Activated CD8-positive, alpha-beta memory T cell treated with anti-CD3 and anti-CD28 coated beads for 24 hours (primary cell): Measurements from ENCODE around the gene NOSIP.
A peak's percentile ranks its signal among the peaks of the same experiment; 100 is the strongest.

ENCODE experiments used
- DNase-seq: peaks from one replicate; pipeline ENCODE4 v3.0.0-alpha.2; 2020

NOSIP gene

DNA sequence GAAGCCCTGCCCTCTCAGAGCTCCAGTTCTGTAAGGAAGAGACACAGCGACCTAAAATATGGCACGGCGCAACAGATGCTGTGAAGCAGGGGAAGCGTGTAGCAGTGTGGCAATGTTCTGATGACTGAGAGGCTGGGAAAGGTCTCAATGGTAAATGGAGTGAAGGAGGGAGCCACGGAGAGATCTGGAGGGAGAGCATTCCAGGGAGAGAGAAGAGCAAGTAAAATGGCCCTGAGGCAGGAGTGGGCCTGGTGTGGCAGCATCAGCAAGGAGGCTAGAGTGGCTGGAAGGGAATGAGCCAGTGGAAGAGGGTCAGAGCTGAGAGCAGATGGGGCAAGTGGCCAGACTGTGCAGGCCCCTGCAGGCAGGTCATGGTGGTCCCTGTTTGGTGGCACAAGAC is 36.2 kb downstream of the NOSIP start:
- no peak for DNase-seq

DNA sequence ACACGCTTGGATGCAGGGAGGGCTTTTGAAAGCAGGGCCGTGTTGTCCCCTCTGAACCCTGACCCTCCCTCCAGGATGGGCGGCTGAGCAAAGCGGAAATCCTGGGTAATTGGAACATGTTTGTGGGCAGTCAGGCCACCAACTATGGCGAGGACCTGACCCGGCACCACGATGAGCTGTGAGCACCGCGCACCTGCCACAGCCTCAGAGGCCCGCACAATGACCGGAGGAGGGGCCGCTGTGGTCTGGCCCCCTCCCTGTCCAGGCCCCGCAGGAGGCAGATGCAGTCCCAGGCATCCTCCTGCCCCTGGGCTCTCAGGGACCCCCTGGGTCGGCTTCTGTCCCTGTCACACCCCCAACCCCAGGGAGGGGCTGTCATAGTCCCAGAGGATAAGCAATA is 37.3 kb downstream of the NOSIP start:
- DNase-seq: no peak

DNA sequence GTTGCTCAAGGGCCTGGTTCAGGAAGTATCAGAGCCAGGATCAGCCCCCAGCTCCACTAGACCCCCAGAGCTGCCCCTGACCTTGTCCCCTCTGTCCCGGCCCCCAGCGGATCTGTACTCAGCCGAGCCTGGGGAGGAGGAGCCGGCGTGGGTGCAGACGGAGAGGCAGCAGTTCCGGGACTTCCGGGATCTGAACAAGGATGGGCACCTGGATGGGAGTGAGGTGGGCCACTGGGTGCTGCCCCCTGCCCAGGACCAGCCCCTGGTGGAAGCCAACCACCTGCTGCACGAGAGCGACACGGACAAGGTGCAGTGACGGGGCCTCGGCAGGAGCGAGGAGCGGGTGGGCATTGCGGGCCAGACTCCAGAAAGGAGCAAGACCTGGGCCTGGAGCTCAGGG is 37.9 kb downstream of the NOSIP start:
- DNase-seq: no peak

DNA sequence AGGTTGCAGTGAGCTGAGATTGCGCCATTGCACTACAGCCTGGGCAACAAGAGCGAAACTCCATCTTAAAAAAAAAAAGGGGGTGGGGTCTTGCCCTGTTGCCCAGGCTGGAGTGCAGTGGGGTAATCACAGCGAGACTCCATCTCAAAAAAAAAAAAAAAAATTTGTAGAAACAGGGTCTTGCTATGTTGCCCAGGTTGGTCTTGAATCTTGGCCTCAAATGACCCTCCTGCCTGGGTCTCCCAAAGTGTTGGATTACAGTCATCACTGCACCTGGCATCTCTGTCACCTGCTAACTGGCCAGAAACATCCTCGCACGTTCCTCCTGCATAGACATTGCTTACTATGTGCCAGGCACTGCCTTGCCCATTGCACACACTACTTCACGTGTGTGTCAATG is 38.4 kb downstream of the NOSIP start:
- no peak for DNase-seq

DNA sequence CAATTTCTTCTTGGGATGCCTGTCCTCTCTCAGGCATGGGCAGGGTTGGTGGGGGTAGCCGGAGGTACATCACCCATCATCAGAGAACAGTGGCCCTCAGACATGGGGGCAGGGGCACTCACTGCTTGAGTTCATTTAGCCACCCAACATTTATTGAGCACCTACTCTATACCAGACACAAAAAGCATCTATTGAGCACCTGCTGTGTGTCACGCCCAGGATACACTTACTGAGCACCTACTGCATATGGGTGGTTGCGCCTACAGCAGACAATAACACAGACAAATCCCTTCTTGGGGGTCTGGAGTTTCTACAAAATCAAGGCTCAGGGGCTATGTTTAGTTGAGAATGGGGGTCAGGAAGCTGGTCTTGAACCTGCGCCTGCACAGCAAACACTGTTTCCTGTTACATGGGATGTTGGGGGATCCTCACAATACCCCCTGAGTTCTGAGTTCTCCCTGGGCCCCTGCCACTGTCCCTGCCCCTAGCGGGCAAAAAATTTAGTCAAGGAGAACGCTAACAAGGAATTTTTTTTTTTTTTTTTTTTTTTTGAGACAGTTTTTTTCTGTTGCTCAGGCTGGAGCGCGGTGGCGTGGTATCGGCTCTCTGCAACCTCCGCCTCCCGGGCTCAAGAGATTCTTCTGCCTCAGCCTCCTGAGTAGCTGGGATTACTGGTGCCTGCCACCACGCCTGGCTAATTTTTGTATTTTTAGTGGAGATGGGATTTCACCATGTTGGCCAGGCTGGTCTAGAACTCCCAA is 41.0 kb downstream of the NOSIP start:
- no peak for DNase-seq

DNA sequence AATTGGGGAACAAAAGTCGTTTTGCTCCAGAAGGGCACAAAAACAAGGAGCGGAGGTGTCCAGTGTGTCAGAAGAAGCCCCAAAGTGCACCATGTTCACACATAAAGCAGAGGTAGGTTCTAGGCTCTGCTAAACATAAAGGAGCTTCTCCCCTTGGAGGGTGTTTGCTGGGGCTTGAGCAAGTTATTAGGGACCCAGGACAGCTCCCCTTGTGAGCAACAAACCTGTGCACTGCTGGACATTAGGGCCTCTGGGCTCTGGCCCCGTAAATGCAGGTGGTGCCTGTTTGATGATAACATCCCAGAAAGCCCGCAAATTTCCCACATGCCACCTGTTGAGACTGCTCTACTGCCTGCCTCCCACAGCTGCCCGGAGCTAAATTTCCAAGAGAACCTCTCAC is 41.7 kb downstream of the NOSIP start:
- no peak for DNase-seq

DNA sequence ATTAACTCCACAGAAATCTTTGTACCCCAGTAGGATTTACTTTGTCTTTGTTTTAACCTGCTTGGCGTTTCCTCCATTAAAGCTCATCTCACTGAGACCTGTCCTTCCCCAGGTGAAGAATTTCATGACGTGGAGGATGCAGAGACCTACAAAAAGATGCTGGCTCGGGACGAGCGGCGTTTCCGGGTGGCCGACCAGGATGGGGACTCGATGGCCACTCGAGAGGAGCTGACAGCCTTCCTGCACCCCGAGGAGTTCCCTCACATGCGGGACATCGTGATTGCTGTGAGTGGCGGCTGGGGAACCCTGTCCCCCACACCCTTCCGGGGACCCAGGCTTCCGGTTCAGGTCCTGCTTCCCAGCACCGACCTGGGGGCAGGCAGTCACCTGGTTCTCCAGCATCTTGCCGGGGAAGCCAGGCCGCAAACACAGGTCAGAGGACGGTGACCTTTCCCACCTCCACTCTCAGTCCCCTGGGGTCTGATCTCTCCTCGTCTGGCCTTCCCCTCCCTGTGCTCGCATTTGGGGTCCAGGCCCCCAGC is 43.4 kb downstream of the NOSIP start:
- DNase-seq: no peak

DNA sequence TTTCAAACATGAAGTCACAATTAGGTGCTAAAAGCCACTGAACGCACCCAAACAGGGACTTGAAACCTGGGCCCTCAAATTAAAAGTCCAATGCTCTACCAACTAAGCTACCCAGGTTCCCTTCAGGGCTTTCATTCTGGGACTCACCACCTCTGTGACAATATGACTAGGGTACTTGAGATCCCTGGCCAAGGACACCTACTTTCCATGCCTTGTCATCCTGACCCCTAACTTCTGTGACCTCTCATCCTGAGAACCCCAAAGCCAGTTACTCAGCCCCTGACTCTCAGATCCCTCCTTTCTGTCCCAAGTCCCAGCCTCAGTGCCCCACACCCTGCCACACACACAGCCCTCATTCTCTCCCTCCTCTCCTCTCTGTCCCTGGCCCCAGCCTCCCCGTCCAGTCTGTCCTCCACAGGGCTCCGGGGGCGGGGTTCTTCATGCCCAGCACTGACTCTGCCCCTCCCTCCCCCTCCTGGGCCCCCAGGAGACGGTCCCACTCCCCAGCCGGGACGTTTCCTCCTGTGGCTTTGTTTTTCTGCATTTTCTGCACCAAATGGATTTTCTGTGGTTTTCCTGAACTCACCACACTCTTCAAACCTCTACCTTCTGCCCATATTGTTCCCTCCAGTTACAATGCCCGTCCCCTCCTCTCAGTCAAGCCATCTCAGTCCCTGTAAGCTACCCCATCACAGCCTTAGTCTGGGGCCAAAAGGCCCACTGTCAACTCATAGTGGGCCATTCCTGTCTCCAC is 45.5 kb downstream of the NOSIP start:
- DNase-seq: no peak

DNA sequence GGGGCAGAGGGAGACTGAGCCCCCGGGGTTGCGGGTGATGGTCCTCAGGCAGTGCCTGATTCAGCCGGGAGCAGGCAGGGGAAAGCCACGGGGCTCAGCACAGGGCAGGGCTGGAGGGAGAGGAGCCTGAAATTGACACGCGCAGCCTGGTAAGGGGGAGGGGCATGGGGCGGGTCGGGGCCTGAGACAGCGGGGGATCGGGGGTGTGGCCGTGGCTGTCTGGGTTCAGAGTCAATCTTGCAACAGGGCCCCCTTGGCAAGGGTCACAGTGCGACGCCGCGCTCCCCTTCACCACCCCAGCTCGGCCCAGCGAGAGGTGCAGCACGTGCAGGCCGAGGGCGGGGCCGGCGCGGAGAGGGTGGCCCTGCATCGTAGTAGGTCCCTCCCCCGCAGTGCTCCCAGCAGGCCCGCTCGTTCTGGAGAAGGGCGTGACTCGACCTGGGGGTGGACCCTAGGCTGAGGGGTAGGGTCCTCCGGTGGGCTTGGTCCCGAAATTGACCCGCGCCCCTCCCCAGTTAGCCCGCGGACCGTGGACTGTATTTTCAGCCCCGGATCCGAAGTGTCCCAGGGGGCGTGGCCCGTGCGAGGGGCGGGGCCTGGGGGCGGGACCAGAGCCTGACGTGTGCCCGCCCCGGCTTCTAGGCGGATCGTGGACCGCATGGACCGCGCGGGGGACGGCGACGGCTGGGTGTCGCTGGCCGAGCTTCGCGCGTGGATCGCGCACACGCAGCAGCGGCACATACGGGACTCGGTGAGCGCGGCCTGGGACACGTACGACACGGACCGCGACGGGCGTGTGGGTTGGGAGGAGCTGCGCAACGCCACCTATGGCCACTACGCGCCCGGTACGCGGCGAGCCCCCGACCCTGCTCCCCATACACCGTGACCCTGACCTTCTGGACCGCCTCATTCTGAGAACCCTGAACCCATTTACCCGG is 46.5 kb downstream of the NOSIP start:
- peak; percentile 98 for DNase-seq

DNA sequence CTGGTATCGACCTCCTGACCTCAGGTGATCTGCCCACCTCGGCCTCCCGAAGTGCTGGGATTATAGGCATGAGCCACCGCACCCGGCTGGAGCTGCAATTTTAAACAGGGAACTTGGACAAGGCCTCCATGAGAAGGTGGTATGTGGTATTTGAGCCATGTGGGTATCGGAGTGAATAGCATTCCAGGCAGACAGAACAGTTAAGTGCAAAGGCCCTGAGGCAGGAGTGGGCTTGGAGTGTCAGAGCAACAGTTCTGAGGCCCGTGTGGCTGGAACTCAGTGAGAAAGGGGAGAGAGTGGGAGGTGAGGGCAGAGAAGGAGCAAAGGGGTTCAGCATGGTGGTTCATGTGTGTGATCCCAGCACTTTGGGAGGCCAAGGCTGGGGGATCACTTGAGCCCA is 49.6 kb downstream of the NOSIP start:
- DNase-seq: no peak

DNA sequence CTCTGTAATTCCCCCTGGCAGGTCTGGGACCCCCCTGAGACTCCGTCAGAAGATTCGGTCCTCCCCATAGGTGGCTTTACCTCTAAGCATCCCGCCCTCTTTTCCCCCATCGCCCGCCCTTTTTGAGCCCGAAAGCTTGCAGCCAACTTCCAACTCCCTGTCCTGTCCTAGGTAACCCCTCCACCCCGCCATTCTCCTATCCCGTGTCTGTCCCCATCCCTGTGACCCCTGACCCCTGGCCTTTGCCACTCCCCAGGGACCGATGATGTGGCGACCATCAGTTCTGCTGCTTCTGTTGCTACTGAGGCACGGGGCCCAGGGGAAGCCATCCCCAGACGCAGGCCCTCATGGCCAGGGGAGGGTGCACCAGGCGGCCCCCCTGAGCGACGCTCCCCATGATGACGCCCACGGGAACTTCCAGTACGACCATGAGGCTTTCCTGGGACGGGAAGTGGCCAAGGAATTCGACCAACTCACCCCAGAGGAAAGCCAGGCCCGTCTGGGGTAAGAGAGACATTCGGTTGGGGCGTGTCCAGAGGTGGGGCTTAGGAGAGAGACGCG is 52.1 kb downstream of the NOSIP start:
- DNase-seq: no peak

DNA sequence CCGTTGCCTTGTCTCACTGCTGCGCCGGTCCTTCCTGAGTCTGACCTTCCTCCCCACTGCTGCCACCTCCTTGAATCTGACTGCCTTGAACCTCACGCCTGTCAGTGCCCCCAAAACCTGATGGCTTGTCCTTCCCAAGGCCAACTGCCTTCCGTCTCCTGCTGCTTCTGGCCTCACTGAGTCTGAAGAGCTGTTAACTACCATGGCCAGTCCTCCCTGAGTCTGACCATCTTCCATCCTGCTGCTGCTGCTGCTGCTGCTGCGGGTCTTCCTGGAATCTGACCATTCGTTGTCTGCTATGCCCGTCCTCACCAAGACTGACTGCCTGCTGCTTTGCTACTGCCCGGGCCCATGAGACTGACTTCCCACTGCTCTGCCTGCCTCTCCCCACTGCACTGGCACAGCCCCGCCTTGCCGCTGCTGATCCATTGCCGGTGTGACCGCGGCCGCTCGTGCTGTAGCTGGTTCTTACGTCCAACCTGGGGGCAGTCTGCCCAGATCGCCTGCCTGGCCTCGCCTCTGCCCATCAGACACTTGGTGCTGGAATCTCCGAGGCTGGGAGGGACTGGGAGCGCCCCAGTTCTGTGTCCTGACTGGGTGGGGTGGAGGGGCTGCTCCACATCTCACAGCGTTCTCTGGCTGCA is 55.4 kb downstream of the NOSIP start:
- DNase-seq: no peak

DNA sequence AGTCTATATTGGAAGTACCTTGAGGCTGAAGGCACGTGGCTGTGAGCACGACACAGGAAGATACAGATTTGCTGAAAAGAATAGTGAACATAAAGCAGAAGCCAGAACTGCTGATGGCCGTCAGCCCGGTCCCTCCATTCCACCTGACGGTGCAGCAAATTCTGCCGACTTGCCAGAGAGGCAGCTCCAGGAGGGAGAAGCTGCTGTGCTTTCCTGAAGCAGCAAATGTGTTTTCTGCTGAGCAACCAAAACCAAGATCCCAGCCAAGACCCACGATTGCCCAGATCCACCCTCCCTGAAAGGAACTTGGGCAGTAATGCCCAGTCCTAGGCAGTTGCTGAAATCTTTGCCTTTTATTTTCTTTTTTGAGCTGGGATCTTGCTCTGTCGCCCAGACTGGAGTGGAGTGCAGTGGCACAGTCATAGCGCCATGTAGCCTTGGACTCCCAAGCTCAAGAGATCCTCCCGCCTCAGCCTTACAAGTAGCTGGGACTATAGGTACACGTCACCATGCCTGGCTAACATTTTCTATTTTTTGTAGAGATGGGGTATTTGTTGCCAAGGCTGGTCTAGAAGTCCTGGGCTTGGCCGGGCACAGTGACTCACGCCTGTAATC is 59.5 kb downstream of the NOSIP start:
- no peak for DNase-seq

DNA sequence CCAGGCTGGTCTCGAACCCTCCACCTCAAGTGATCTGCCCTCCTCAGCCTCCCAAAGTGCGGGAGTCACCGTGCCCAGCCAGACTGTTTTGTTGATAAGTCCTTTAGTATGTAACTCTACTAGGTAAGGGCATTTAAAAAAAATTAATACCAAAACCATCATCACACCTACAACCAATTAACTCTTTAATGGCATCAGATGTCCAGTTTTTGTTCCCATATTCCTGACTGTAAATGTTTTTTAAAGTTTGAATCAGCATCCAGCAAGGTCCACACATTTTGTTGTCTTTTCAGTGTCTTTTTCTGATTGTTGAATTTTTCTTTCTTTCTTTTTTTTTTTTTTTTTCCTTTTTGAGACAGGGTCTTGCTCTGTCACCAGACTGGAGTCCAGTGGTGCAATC is 62.3 kb downstream of the NOSIP start:
- no peak for DNase-seq

DNA sequence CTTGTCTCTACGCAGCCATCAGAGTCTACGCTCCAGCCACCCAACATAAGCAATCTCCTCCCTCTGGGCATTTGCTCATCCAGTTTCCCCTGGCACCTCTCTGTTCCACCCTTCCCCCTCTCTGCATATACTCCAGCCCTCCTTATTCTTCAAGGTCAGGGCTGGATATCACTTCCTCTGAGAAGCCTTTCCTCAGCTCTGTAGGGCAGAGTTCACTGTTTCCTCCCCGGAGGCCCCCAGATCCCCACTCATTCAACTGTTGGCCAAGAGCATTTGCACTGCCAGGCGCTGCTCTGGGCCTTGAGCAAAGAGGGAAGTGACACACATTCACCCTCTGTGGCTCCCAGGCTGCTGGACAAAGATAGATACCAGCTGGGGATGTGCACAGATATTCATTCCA is 64.6 kb downstream of the NOSIP start:
- DNase-seq: no peak

DNA sequence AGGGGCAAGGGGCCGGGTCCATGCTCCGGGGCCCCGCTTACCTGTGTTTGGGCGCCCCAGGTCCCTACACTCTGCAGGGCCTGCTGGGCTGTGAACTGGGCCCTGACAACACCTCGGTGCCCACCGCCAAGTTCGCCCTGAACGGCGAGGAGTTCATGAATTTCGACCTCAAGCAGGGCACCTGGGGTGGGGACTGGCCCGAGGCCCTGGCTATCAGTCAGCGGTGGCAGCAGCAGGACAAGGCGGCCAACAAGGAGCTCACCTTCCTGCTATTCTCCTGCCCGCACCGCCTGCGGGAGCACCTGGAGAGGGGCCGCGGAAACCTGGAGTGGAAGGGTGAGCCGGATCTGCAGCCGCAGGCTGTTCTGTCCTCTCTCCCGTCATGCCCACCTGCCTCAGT is 66.2 kb downstream of the NOSIP start:
- no peak for DNase-seq

DNA sequence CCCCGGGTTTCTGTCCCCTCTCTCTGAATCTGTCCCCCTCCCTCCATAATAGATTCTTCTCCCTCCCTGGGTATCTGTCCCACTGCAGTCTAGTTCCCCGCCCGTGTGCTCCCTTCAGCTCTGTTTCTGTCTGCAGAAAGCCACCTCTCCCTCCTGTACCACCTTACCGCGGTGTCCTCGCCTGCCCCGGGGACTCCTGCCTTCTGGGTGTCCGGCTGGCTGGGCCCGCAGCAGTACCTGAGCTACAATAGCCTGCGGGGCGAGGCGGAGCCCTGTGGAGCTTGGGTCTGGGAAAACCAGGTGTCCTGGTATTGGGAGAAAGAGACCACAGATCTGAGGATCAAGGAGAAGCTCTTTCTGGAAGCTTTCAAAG is 66.6 kb downstream of the NOSIP start:
- DNase-seq: no peak

DNA sequence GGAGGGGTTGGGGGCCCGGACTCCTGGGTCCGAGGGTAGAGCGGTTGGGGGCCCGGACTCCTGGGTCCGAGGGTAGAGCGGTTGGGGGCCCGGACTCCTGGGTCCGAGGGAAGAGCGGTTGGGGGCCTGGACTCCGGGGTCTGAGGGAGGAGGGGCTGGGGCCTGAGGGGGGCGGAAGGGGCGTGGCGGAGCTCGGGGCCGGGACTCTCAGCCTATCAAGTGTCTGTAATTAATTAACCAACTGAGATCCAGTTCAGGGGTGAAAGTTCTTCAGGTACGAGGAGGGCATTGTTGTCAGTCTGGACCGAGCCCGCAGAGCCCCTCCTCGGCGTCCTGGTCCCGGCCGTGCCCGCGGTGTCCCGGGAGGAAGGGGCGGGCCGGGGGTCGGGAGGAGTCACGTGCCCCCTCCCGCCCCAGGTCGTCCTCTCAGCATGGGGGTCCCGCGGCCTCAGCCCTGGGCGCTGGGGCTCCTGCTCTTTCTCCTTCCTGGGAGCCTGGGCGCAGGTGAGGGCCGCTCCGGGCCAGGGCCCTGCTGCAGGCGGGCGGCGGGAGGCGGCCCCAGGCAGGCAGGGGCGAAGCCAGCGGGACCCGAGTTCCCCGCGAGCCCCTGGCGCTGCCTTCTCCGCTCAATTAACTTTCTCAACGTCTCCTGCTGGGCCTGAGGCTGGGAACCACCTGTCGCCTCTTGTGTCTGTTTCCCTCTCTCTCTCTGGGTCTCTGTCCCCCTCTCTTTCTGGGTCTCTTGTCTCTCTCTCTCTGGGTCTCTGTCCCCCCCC is 67.2 kb downstream of the NOSIP start:
- peak; percentile 73 for DNase-seq

DNA sequence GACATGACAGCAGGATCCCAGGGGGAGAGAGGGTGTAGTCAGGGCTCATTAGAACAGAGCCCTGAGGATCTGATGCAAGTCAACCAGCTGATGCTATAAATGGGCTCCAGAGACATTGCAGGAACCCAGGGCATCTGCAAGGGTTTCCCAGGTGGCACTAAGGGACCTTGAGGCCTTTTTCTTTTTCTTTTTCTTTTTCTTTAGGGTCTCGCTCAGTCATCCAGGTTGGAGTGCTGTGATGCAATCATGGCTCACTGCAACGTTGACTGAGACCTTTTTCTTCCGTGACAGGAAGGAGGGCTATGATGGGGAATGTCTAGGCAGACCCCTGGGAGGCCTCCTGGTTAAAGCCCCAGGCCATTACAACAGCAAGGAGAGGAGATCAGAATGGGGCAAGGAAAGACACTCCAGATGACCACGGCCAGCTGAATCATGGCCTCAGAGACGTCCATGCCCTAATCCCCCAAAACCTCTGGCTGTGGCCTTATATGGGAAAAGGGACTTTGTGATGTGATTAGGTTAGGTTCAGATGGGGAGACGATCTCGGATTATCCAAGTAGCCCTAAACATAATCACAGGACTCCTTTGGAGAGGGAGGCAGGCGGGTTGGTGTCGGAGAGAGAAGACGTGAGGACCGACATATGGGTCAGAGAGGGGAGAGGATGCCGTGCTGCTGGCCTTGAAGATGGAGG is 72.4 kb downstream of the NOSIP start:
- no peak for DNase-seq

DNA sequence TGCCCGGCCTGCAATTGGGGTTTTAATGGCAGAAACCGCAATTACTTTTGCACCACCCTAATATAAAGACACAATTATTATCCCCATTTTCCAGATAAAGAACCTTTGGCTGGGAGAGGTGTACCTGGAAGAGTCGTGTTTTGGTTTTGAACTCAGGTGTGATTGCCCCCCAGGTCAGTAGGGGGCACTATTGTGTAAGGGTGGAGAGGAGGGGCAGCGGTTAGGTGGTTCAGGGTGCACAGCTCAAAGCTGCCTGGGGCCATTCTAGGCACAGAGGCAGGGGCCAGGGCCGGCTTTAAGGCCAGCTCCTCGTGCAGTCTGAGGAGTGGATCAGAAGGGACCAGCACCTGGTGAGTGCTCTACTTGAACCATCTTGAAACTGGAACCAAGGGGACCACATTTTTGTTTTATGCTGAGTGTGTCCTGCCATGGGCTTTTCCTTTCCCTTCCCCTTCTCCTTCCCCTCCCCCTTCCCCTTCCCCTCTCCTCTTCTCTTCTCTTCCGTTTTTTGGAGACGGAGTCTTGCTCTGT is 73.7 kb downstream of the NOSIP start:
- peak; percentile 89 for DNase-seq
